HG02885 (cell line): Measurements from ENCODE around the gene PHYH.
"Not testable (repeated sequence)": the region's sequence is repeated elsewhere in the genome, so short reads cannot be mapped to it uniquely, and the experiment has no call there.

Source experiments
- ATAC-seq: cut with Tn5 transposase; IDR thresholded peaks from one replicate; pipeline ENCODE4 v1.9.1; 2021; ENCODE audit warnings: mild to moderate bottlenecking; ENCODE audit not compliant: unreplicated experiment, poor library complexity

Gene PHYH

DNA sequence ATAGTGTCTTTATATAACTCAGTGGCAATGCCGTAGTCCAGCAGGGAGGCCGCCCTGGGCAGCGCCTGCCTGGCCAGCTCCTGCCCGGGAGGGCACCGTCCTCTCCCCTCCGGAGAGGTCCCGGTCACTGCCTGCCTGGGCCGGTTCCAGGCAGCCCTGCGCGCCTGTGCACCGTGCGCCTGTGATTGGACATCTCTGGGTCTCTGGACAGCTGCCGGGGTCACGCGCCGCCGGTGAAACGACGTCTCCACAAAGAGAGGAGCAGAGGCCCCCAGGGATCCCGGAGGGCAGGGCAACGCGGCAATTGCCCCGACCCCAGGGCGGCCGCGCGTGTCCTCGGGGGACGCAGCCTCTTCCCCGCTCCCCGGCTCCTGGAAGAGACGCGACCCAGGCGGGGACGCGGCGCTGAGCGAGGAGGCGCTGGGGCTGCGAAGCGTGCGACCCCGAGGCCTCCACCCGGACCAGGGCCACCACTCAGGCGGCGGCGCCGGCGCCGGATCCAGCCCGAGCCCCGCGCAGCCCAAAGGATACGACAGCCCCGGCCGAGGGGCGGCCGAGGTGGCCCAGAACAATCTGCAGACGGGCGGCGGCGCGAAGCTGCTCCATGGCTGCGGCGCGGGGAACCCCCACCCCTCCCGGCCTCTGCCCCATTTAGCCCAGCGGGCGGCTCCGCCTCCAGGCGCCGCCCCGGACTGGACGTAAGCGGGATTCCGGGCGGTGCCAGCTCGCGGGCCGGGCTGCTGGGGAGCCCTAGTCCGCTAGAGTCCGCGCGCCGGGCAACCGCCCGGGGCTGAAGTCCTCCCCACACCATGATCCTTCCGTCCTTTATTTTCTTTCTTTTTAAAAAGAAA, at the start of gene PHYH:
Gene PHYH, minus strand, starts transcription at position 628 of the 851 bp plus-strand sequence. Its CDS starts 22 bp downstream, at position 606.
- ATAC-seq: peak; percentile 75

DNA sequence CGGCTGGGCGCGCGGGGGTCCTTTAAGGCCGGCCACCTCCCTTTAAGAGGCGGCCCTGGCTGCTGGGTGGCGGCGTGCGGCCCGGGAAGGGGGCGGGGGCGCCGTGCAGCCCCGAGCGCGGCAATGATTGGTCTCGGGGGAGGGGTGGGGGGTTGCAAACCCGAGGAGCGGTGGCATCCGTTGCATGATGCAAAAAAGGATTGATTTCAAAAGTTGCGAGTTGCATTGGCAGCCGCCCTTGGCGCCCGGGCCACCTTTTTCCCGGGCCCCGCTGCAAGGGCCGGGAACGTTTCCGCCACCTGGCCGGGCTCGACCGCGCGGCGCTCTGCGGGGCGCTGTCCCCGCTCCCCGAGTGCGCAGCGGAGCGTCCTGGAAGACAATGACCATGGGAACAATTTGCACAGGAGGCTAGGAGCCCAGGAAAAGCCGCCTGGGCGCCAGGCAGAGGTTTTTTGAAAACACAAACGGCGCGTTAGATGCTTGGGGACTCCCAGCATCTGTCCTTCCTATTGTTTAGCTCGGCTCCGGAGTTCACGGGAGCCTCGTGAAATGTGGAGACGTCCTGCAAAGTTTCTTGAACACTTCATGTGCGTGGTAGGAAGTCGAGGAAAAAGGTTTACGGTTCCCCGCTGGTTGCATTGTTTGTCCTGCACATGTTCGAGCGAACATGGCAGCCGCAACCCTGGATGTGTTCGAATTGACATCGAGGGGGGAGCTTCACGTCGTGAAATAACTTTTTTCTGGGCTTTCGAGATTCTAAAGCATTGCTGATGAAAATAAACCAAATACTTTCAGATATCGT, 48.6 kb upstream of the PHYH start, which contains the start of gene SEPHS1:
Gene SEPHS1, minus strand, starts transcription at position 78 of the 802 bp plus-strand sequence. CDS start 3,343 bp downstream, outside the sequence.
- peak; percentile 59 for ATAC-seq

DNA sequence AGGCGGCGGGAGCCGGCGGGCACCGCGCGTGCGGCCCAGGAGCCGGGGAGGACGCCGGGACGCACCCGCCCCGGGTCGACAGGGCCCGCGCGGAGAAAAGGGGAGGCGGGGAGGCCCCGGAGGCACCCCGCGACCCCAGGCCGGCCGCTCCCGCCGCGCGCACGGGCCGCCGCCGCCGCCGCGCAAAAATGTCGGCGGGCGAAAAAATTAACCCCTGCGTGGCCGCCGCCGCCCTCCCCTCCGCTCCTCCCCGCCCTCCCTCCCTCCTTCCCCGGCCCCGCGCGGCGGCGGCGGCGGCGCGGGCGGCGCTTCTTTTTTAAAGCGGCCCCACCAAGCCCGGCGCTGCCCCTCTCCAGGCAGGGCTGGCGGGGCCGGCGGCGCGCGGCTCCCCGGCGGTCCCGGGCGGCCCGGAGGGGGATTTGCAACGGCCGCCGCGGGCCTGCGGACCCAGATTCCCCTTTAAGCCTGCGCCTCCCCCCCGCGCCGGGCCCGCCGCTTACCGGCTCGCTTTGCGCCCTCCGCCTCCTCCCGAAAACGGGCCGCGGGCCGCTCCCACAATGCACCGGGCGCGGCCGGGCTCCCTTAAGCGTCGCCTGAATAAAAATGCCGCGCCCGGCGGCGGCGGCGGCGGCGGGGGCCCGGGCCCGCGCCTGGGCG, 47.8 kb upstream of the PHYH start:
- peak; percentile 60 for ATAC-seq

DNA sequence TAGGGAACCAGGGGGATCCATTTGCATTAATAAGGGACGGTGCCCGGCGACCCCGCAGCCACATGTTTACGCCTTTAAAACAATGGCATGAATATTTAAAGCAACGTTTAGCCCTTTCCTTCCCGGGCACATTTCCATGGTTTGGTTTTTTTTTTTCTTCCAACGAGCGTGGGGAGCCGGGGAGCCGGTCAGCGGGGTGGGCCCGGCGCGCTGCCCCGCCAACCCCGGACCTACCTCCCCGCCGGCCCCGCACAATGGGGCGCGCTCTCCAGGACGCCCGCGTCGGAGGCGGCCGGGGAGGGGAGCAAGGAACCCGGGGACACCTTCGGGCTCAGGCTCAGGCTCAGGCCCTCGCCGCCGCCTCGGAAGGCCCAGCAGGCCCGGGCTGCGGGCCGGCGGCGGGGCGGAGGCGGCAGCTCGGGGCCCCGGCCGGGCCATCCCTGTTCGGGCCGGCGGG, 47.2 kb upstream of the PHYH start:
- ATAC-seq: peak; percentile 36

DNA sequence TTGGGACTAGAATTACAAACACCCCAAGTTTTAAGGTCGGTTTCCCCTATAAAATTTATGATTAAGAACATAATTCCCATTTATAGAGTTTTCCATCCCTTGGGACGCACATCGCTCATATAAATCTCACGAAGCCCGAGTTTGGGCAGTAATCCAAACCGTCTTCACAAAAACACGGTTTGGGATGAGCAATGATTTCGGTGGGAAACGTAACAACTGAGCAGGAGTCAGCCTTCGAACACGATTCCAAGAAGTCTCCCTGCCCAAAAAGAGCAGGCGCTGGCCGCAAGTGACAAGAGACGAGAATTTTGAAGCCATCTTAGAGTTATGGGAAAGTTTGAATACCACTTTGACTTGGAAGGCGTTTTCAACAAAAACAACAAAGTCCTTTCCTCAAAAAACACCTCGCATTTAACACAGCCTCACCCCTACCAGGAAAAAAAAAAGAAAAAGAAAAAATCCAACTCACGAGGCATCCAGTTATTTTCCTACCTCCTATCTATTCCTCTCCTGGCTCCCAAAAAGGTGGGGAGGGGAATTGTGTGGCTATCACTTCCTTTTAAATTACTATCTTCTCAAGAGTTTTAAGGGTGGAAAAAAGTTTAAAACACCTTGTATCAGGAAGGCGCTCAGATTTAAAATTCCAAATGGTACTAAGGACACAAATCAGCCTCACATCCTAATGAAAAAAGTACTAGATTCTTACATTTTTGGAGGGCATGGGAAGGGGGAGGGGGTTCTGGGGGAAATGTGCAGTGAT, 46.6 kb upstream of the PHYH start:
- ATAC-seq: no peak

DNA sequence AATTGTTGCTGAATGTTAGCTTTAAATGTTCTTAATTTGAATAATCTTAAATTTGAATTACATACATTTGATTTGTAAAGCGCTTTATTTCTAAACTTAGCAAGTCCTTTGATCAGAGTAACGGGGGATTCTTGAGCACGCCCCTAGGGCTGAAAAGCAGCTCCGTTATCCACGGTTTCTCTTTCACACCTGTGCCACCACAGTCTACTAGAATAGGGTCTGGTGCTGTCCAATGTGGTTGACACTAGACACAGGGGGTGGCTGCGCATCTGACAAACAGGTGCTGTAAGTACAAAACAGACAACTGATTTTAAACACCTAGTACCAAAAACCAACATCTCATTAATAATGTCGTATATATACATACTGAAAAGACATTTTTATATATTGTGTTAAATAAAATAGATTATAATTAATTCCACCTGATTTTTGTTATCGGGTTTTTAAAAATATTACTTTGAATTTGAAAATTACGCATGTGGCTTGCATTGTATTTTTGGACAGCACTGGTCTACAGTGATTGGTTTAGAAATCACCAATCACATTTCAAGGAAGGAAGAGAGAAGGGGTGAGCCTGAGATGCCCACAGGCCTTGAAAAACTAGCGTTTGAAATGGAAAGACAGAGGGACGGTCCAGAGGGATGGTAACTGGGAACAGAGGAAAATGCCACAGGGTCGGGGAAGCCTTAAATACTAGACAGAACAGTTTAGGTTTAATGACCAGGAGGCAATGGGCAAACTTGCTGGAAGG, 40.9 kb upstream of the PHYH start:
- ATAC-seq: peak; percentile 91

DNA sequence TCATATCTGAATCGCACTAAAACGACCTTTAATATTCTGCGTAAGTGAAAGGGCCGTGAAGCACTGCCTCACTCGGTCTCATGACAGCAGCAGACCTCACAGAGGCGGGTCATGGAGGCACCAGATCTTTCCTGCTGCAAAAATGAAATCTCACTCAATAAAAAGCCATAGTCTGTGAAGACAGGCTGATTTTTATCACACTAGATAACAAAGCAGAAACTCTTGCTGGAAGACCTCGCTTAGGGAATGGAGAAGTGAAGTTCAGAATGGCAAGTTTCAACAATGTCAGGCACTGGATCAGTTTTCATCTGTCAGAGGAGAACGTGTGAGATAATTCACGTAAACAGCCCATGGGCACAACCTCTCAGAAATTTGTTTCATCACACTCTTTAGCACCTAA, 40.2 kb upstream of the PHYH start:
- peak; percentile 8 for ATAC-seq

DNA sequence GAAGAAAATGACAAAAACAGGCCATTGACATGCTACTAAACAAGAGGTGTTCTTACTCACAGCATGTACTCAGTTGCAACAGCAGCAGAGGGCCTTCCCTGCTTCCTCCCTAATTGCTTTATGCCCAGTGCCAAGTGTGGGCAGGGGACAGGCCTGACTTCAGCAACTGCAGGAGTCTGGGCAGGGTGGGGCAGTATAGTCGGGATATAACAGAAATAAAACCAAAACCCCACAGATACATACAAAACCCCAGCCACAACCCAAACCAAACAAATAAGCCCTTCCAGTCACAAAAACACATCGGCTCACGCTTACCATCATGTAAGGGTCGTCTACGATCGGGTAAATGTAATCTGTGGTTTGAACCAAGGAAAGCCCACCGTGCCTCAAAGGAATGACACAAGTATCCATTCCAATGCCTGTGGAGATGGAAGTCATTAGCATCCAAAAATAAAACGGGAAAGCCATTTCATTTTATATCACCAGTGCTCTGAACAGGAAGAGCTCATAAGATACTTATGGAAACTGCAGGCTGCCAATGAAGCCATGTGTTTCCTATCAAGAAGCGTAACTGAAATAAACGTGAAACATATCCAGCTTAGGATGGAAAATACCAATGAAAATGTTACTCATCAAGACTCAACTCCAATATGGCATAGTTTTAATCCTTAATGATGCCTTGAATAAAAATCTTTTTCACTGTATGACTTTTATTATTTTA, 38.7 kb upstream of the PHYH start:
- ATAC-seq: no peak

DNA sequence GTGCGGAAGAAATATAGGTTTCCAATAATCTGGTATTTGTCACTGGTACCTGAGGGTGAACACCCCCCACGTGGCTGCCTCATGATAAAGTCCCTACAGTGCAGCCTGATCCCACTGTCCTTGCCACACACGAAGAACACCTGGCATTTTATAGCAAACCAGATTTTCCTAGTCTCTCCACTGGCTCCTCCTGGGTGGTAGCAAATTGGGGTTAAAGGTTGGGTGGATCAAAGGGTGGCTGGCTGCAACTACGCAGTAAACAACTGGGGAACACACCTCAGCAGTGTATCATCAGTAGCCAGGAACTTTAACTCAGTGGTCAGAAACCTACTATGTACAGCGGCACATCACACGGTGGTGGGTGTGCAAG, 37.9 kb upstream of the PHYH start:
- no peak for ATAC-seq

DNA sequence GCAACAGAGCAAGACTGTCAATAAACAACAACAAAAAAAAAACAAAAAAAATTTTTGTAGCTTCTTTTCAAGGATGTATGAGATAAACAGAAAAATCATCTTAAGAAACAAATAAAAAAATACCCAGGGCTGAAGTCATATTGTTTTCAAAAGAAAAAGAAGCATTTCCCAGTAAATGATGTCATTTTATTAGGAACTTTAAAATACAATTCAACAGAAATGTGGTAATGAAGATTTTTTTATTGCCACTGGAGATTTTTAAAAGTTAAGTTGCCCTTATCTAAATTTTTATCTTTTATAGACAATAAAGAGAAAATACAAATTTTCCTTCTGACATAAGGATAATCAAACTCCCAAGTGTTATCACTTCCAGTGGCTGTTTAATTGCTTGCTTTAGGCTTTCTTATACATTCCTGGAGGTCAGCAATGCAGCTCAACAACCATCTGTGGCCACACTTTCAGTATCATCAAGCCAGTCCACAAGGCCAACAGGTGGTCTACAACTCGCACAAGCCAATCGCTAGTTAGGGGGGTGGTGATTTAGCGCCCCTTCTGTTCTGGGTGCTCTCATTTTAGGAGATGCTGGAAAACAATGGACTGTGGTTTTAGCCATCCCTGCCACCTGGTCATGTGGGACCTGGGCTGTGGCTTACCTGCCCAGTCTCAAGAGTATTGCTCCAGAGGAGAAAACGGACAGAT, 37.4 kb upstream of the PHYH start:
- no peak for ATAC-seq

DNA sequence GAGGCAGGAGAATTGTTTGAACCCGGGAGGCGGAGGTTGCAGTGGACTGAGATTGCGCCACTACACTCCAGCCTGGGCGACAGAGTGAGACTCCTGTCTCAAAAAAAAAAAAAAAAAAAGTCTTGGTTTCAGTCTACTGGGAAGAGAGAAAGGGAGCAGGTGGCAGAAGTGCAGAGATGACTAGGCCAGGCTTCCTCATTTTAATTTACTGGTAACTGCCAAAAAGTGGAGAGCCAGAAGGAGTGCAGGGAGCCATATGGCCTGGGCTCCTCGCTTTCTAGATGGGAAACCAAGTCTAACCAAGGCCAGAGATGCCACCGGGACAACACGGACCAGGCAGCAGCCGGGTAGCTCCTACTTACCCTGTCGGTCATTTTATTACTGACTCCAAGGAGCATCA, 36.0 kb upstream of the PHYH start:
- no peak for ATAC-seq

DNA sequence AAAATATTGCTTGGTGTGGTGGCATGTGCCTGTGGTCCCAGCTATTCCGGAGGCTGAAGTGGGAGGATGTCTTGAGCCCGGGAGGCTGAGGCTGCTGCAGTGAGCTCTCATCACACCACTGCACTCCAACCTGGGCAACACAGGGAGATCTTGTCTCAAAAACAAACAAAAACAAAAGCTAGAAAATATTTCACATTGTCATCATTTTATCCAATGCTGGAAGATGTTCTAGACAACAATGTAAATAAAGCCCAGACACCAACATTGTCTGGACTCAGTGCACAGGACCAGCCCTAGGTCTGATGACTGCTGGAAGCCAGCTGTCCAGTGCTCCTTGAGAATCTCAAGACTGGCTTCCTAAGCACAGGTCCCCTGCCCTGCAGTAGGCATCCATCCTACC, 34.7 kb upstream of the PHYH start:
- ATAC-seq: no peak

DNA sequence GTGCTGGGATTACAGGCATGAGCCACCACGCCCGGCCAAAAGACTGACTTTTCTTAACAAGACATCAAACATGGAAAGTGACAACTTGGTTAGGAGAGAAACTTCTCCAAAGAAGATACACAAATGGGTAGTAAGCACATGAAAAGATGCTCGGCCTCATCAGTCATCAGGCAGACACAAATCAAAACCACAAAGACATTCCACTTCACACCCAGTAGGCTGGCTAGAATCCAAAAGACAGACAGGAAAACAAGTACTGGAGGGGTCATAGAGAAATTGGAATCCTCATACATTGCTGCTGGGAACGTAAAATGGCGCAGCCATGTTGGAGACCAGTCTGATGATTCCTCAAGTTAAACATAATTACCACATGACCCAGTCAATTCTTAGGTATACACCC, 31.8 kb upstream of the PHYH start:
- ATAC-seq: no peak

DNA sequence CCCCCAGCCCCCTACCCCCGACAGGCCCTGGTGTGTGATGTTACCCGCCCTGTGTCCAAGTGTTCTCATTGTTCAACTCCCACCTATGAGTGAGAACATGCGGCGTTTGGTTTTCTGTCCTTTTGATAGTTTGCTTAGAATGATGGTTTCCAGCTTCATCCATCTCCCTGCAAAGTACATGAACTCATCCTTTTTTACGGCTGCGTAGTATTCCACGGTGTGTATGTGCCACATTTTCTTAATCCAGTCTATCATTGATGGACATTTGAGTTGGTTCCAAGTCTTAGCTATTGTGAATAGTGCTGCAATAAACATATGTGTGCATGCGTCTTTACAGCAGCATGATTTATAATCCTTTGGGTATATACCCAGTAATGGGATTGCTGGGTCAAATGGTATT, 31.1 kb upstream of the PHYH start:
- ATAC-seq: not testable (repeated sequence)

DNA sequence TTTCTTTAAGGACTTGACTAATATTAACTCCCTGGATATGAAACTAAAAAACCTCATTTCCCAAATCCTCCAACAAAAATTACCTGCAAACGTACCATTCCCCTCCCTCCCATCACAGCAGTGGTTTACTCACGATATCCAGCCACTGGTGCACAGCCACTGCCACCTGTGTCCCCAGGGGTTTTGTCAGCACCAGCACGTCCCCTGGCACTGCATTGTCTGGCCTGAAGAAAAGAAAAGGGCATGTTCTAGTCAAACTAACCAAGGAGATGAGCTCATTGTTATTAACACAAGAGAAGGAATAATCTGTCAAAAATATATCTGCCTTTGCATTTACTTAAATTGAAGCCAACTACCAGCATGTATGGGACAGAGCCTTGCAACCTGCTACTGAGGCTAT, 29.7 kb upstream of the PHYH start:
- no peak for ATAC-seq

DNA sequence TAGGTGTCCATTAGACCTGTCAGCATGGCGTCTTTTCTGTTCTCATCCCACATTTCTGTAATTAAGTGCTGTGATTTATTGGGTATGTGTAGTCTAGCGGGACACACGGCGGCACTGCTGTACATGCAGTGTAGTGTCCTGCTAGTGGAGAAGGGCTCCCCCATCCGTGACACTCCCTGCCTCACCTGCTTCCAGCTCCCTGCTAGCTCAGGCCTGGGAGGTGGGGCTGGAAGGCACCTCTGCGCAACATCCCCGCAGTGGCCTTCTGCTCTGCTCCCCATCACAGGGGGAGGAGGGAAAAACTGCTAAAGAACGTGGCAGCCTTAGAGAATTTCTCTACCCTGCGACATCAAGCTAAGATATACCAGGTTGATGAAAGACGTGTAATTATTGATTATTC, 28.7 kb upstream of the PHYH start:
- no peak for ATAC-seq

DNA sequence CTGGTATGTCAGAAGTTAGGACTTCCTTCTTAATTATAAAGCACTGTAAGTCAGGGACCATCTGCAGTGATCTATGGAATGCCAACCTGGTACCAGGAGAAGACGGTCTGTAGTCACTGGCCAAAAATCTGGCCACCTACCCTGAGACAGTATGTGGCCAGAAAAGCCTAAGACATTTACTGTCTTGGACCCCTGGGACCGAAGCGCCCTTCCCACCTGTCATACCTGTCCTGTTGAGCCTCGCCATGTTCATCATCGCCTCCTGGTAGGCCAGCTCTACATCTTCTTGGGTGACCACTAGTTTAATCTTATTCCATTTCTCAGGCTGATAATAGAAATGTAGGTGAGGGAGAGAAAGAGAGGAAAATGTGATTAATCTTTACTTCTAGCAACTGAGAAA, 28.3 kb upstream of the PHYH start:
- ATAC-seq: no peak

DNA sequence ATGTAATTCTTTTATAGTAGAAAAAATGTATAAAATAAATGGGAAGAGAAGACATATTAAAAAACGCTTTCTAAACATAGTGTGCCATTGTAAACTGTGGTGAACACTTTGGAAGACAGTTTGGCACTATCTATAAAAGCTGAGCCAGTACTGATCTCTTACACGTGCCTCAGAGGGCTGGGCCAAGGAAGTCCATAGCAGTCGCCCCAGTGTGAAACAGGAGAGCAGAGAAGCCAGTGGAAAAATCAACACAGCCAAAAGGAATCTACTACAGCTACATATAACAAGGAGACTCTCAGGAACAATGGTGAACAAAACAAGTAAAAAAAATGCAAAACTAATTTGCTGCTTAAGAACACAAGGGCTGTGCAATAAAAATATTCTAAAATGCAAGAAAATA, 27.7 kb upstream of the PHYH start:
- no peak for ATAC-seq
